Measurements from ENCODE around the gene MYOCOS. TPM values are rescaled to one million over a fixed set of nuclear protein-coding genes. Genes with fewer than 3 reads are reported as not detected.

Gene MYOCOS
- total and polyA plus RNA-seq, 2 experiments from 2014 or later = 0.10 TPM; not detected in 1

- no peak for DNase-seq (ENCODE audit: low read depth in 1 of 2, low spot score in 1 of 2)
- H3K4me1 ChIP-seq (ENCODE audit: low read depth) = no peaks in the 10 kb centered on the region
- TF ChIP-seq CTCF (IDR thresholded peaks at IDR 0.05; ENCODE audit: low read depth, low read length) = no peak
These were observed 48.7 kb downstream of the MYOCOS start for GRCh38 chr1:171670739-171671138.

GRCh38 chr1:171674431-171675405 is 52.7 kb downstream of the MYOCOS start:
- no peak for TF ChIP-seq CTCF (IDR thresholded peaks at IDR 0.05; ENCODE audit: low read depth, low read length)
- DNase-seq (ENCODE audit: low read depth in 1 of 2, low spot score in 1 of 2) = no peak
- no peaks in the 10 kb centered on the region for H3K9me3 ChIP-seq (ENCODE audit: low read depth)
- H3K36me3 ChIP-seq = no peaks in the 10 kb centered on the region
- H3K27ac ChIP-seq = no peak overlapping the region
- H3K27me3 ChIP-seq = no peaks in the 10 kb centered on the region
- no peak overlapping the region for H3K4me3 ChIP-seq
- no peaks in the 10 kb centered on the region for H3K4me1 ChIP-seq (ENCODE audit: low read depth)

More at GRCh38 chr1:171670739-171671138, 48.7 kb downstream of the MYOCOS start:
- H3K27ac ChIP-seq = no peak overlapping the region
- no peaks in the 10 kb centered on the region for H3K9me3 ChIP-seq (ENCODE audit: low read depth)
- H3K36me3 ChIP-seq = no peaks in the 10 kb centered on the region
- no peak overlapping the region for H3K4me3 ChIP-seq
- no peaks in the 10 kb centered on the region for H3K27me3 ChIP-seq

Other genes starting within 250 kb of the MYOCOS start
- gene PRRC2C, start 136.7 kb upstream of the MYOCOS start, total RNA-seq = 49.1 and 70.0 TPM in 2 replicates
- 83.3 and 104 TPM in 2 replicates for gene PRRC2C, start 136.7 kb upstream of the MYOCOS start, polyA plus RNA-seq
- 0.07 and 0.12 TPM in 2 replicates for gene MYOC, start 30.4 kb downstream of the MYOCOS start, total RNA-seq
- gene MYOC, start 30.4 kb downstream of the MYOCOS start, polyA plus RNA-seq = not detected in 2 replicates
- 5.0 and 9.4 TPM in 2 replicates for gene VAMP4, start 119.8 kb downstream of the MYOCOS start, total RNA-seq
- 6.9 and 8.6 TPM in 2 replicates for gene VAMP4, start 119.8 kb downstream of the MYOCOS start, polyA plus RNA-seq
- gene METTL13, start 159.4 kb downstream of the MYOCOS start, total RNA-seq = 17.2 and 21.6 TPM in 2 replicates
- gene METTL13, start 159.4 kb downstream of the MYOCOS start, polyA plus RNA-seq = 19.1 and 33.3 TPM in 2 replicates
- 0.42 and 0.56 TPM in 2 replicates for gene DNM3, start 219.3 kb downstream of the MYOCOS start, total RNA-seq
- 0.49 TPM in 1 of 2 replicates, not detected in the other for gene DNM3, start 219.3 kb downstream of the MYOCOS start, polyA plus RNA-seq